GM21390 (cell line): Measurements from ENCODE around the gene RNF13.
"Not testable (repeated sequence)": the region's sequence is repeated elsewhere in the genome, so short reads cannot be mapped to it uniquely, and the experiment has no call there.

Source experiments
- ATAC-seq: cut with Tn5 transposase; IDR thresholded peaks from one replicate; pipeline ENCODE4 v1.9.1; 2021; ENCODE audit not compliant: unreplicated experiment

The RNF13 gene

DNA sequence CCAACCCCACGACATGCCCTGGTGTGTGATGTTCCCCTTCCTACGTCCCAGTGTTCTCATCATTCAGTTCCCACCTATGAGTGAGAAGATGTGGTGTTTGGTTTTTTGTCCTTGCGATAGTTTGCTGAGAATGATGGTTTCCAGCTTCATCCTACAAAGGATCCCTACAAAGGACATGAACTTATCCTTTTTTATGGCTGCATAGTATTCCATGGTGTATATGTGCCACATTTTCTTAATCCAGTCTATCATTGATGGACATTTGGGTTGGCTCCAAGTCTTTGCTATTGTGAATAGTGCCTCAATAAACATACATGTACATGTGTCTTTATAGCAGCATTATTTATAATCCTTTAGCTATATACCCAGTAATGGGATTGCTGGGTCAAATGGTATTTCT, 131.0 kb downstream of the RNF13 start:
- not testable (repeated sequence) for ATAC-seq

DNA sequence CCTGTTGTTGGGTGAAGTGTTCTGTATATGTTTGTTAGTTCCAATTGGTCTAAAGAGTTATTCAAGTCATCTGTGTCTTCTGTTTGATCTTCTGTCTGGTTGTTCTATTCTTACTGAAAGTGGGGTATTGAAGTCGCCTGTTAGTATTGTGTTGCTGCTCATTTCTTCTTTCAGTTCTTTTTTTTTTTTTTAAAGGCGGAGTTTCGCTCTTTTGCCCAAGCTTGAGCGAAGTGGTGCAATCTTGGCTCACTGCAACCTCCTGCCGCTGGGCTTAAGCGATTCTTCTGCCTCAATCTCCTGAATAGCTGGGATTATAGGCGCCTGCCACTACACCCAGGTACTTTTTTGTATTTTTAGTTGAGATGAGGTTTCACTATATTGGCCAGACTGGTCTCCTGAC, 134.2 kb downstream of the RNF13 start:
- no peak for ATAC-seq

DNA sequence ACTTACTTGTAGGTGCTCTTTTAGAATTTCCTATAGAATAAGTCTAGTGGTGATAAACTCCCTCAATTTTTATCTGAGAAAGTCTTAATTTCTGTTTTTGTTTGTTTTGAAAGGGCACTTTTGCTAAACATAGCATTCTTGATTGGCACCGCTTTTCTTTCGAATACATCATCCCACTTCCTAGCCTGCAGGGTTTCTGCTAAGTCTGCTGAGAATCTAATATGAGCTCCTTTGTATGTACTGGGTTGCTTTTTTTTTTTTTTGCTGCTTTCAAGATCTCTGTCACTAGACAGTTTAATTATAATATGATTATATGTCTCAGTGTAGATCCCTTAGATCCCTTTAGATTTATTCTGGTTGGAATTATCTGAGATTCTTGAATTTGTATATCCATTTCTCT, 136.2 kb downstream of the RNF13 start:
- no peak for ATAC-seq

DNA sequence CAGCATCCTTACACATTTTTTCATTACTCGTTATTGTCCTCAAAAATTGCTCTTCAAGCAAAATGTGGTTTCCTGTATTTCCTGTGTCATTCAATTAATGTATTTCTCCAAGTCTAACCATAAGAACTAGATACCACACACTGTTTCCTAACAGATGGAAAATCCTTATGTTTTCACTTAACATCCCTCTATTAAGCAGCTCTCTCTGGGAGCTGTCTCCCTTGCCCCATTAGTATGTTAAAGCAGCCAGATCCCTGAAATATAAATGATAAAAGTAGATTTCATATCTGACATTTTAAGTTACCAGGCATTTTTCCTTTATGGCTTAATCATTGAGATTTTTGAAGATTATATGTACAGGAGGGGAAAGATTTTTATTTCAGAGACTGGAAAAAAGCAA, 141.8 kb downstream of the RNF13 start:
- ATAC-seq, result no peak

DNA sequence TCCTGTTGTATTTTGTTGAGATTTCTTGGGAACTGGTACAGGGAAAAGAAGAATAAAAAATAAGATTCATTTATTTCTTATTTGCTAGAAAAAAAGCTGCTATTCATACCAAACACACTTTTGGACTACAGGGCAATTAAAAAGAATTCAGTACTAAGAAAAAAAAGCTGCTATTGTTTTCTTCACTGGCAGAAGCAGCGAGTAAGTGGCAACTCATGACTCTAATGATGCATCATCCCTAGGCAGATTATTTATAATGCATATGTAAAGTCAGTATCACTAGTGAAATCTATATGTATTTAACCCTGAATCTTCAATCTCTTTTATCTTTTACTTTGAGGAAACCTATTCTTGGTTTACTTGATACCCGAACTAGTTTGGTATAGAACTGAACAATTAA, 142.4 kb downstream of the RNF13 start:
- ATAC-seq, result no peak

DNA sequence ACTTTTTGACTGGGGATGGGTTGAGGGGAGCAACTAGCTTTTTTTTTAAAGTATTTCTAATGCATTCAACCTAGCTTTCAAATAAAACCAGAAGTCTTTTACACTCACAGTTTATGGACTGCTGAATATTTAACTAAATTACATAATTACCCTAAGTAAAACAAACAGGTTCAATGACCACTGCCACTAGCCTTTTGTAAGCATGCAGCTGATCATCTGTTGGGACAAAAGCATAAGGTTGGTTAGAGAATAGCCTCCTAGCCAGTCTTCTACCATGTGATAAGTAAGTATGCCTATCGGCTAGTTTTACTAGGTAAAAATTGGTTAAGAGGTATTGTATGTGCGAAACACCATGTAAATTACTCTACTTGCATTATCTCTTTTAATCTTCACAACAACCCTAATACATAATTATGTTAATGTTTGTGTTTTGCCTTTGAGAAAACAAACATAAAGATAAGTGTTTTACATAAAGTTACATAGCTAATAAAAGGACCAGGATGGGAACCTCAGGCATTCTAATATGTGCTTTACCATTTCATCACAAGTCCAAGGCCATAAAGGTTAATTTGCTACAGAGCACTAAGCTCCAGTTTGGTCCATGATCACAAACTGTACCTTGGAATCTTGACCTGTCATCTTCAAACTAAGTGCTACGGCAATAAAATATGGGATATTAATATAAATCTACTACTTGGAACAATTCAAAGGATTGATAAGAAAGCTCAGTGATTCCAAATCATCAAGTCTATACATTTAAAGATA, 144.5 kb downstream of the RNF13 start:
- no peak for ATAC-seq

DNA sequence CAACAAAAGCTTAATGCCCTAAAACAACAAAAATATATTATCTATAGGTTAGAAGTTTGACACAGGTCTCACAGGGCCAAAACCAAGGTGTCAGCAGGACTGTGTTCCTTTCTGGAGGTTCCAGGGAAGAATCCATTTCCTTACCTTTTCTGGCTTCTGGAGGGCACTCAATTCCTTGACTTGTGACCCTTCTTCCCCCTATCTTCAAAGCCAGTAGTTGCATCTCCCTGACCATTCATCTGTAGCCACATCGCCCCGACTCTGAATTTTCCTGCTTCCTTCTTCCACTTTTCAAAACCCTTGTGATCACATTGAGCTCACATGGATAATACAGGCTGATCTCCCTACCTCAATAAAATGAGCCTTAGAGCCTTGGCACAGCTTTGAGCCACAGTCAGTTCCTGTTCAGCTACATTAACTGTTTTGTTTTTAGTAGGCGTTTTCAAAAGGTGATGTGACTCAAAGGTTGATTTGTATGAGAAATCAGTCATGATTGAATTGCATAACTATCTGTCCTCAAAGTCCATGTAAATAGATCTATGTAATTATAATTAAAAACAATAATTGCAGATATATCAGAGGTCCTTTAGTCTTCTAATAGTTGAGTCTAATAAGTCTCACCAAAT, 145.3 kb downstream of the RNF13 start:
- no peak for ATAC-seq

DNA sequence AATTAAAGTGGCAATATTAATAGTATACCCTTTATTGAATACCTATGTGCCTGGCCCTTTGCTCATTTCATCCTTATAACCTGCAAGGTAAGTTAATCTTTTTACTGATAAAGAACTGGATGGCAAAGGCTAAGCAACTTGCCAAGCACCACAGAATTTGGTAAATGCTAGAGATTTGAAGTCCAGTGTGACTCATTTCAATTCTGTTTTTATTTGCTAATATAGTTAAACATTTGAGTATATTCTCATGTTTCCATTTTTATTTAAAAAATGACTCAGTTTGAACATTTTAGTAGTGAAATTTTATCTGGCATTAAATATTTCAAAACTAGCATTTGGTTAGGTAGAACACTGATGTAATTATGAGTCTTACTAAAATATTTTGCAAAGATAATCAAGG, 146.4 kb downstream of the RNF13 start:
- no peak for ATAC-seq

DNA sequence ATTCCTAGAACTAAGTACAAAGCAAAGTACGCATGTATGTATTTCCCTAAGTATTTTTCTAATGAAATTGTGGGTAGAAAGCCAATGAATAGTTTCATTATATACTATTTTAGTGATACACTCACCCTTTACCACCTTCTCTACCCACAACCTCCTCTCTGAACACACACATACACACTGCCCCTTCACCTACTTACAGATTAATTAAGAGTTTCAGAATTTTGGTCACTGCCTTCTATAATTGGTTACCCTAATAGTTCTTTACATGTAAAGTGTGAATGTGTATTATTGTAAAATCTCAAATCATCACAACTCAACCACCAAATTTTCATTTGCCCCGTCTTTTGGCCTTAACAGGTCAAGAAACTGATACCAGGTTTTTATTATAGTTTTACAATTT, 150.5 kb downstream of the RNF13 start:
- ATAC-seq, result no peak

DNA sequence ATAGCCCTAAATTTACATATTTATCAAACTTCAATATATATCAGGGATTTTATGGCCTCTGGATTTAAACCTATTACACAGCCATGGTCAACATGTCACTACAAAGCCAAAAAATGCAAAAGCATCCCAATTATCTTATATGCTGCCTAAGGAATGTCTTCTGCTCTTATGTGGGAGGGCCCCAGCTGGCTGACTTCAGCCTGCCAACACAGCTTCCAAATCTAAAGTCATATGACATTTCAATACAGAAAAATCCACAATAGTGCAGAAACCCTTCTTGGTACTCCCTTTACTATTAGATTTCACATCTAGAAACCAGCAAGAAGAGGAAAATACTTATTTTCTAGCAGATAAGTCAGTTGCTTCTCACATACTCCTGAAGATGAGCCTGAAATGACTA, 151.3 kb downstream of the RNF13 start:
- no peak for ATAC-seq

DNA sequence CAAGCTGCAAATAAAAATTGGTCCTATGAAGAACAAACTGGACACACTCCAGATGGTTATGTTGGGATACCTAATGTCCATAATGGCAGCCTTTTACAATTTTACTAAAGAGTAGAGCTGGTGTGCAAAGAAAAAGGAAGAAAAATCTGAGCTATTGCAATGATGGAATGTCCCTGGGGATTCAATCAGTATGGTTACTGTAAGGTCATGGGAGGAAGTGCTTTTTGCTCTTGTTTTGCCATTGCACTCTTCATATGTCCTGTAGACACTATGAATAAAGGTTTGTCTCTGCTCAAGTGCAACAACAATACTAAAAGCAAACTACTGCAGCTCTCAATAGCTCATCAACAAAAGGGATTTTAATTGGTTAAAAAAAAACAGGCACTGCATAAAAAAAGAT, 152.3 kb downstream of the RNF13 start:
- no peak for ATAC-seq

DNA sequence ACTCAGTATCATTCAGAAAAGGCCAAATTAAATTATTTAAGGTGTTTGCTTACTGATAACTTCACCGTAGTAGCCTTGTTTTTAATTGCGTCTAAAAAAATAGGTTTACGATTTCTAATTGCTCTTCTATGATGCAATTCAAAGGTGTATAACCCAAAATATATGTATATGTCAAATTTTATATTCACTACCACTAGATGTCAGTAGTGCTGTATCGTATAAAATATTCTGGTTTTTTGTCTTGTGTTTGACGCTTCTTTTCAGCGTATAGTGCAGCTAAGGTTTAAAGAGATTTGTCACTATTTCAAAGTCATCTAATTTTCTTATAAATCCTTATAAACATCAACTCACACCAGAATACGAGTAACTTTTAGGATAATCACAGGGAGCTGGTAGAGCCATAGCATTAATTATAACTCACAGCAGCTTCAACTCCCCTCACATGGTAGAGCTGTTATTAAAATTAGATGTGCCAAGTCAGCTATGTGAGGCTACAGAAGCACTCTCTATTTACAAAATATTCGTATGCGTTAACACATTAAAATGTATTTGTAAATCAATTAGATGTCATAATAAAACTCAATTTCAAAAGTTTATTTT, 154.2 kb downstream of the RNF13 start:
- ATAC-seq, result no peak

DNA sequence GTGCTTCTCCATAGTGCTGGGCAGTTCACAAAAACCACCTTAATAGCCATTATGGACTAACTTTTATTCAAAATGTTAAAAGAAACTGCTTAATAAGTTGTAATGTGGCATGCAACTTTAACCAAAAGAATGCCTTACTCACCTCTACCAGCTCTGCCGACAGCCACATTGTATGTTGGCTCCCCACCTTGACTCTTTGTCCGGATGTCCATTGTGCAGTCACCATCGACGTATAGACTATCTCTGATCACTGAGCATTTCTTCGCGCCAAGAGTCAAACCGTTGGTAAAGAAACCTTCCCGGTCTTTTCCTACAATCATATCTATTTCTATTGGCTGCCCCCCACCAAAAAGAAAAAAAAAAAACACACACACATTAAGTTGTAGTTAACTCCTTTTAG, 155.2 kb downstream of the RNF13 start:
- no peak for ATAC-seq

DNA sequence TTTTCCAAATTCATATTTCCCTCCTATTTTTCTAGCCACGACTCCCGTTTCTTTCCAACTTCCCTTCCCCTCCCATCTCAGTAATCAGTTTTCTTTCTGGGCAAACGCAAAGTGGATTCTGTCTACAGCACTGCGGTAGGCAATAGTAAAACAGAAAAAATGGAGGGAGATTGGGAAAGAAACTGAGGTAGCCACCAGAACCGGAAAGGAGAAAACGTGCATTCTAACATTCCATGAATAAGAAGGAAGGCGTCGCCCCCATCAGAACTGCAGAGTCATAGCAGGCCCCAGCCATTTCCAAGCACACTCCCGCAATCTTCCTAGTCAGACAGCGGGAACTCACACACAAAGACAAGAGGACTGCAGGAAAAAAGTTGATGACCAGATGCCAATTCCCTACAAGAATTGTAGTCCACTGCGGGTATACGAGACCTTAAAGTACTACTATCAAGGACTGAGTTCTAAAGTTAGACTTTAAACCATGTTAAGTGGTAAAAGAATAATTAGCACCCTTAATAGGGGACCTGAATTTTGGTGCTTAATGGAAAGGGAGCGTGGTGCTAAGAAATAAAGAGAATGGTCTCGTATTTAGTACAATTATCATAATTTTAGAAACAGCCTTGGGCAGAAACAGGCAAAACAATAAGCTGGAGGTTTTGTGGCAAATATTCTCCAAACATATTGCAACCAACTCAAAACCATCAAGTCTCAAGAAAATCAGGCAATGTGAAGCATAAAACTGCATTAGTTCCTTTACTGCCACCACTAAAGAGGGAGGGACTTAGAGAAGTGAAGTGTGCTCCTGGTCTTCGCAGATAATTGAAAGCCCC, 156.3 kb downstream of the RNF13 start:
- peak; percentile 3 for ATAC-seq

DNA sequence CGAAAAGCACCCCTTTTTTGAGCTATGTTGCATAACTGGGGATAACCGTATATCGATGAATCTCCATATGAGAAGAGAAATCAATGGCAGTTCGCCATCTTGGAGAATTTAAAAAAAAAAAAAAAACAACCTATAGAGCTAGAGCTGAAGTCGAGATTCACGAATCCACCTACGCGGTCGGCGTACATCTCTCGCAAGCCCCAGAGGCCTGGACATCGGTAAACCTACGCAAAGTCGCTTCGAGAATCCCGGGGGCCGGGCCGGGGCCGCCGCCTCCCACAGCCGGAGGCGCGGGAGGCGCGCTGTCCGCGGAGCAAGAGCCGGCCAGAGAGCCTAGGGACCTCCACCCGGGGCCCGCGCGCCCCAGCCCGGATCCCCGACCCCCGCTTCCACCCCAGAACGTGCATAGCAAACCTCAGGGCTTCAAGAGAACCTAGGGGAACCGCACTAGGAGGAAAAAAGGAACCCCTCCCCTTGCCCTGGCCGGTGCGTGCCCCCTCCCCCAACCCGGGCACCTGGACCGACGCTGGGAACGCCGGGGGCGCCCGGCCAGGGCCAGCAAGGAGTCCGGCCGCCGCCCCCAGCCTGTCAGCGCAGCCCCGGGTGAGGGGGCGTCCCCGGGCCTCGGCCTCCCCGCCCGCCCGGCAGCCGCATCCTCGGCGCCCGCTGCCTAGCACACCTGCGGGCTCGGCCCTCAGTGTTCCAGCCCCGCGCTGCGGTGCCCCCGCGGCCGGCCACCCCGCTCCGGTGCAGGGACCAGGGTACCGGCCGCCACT, 157.1 kb downstream of the RNF13 start:
- peak; percentile 63 for ATAC-seq

DNA sequence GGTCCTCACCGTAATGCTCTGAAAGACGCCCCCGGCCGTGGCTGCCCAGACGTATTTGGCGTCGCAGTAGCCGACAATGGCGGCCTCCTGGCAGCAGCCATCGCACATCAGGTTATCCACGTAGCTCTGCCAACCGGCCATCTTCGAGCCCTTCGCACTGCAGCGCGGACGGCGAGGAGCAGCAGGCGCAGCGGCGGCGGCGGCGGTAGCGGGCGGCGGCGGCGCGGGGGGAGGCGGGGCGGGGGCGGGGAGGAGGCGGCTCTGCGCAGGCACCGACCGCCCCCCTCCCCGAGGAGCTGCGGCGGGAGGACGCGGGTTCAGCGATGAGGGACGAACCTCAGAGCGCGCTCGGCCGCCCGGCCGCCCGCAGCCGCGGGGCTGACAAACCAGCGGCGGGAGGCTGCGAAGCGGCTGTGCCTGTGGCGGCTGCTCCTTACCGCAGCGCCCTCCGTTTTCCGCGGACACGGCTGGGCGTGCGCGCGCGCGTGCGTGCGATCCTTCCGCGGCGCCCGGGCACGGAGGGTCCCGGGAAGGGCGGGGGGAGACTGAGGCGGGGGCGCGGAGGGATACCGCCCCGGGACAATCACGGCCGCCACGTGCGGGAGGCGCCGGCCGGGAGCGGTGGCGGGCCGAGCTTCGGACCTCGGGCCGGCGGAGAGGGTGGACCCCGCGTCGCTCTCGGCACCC, 157.8 kb downstream of the RNF13 start, which contains the start of gene PFN2:
TSS of gene PFN2 (minus strand) at position 180 of the 687 bp plus-strand sequence. CDS start at position 141, 39 bp downstream.
- ATAC-seq, result peak; percentile 44

DNA sequence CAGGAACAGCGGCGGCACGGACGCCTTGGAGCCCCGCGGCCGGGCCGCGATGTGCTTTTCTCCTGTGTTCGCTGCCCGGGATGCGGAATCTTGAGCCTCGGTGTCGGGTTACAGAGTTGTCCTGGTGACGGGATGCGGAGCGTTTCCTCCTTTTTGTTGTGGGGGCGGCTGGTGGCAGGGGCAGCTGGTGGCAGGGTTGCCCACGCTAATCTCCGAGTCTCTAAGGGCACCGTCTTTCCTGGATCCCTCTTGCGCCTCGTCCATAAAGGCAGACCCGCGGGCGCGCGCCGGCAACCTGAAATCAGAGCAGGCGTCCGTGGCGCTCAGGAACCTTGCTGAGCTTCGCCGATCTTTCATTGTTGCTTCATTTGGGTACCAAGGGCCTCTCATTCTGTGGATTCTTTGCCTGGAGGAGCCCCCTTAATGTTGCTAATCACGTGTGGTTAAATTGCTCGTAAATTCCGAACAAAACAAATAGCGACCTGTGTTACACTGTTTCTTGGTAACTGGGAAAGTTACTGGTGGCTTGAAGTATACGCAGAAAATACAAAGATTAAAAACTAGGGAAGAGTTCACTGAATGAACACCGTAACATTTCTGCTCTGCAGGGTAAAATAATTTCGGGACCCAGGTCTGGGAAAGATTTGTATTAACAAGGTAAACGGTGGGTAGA, 158.5 kb downstream of the RNF13 start:
- ATAC-seq, result peak; percentile 22

DNA sequence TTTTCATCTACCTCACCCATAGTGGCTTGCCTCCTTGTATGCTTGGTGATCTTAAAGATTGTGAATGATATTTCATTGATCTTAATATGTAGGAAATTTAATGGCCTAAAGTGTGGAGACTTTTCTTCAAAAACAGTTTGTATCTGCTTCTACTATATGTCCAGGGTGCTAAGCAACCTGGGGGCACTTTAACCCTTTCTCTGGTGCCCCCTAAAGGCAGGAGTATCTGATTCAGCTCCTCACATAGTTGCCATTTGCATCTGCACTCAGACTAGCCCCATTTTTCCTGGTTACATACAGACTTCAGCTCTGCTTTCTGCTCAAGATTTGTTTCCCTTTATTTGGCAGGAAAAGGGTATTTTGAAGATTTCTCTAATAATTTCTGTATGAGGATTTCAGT, 162.9 kb downstream of the RNF13 start:
- ATAC-seq, result no peak

DNA sequence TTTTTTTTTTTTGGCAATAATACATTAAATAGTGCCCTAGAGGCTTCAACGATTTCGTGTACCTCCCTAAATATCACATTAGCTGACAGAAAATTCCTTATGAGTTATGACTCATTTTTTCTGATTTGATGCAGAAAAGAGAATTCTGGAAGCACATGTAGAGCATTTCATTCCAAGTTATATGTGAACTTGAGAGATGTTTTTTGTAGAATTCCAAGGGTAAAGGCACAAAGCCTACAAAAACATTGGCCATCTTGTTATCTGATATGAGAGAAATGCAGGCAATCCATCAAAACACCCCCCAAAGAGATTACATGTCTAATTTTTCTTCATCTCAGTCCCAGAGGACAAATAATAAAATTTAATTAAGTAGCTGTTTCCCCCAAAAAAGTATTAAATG, 164.4 kb downstream of the RNF13 start:
- ATAC-seq, result no peak

DNA sequence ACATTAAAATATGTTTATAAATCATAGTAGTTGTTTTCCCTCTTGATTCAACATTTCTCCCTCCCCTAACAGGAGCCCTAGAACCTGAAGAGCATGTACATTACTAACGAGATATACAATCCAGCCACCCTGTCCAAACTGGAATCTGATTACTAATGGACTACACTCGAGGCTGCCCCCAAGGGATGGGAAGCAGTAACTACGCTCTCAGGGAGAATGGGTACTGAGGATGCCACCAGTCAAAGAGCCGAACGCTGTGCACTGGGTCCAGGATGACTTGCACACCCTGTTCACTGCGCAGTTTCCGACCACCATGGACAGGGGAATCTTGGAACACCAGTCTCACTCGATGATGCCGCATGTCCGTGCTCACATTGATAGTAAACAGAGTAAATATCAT, 169.0 kb downstream of the RNF13 start:
- not testable (repeated sequence) for ATAC-seq
